ENCODE measurements around the gene R3HCC1L. TPM values are rescaled to one million over a fixed set of nuclear protein-coding genes. Genes with fewer than 3 reads are reported as not detected.

Gene R3HCC1L
- total and polyA plus RNA-seq, 2 of the 4 experiments (the other 2 are of a cell fraction): 8.3 to 14.7 TPM

DNA sequence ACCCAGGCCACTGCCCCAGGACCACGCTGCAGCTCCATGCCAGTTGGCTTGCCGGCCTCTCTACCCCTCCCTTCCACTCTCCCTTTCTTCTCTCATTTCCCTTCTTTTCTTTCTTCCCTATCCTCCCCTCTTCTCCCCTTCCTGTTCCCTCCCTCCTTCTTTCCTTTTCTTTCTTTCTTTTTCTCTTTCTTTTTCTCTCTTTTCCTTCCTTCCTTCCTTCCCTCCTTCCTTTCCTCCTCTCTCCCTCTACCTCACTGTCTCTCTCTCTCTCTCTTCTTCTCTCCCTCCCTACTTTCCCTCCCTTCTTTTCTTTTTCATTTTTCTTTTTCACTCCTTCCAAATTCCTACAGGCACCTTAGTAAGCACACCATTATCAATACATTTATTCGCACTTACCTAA lies 30.3 kb upstream of the R3HCC1L start:
- H3K4me1 ChIP-seq (ENCODE audit: control insufficient read depth, insufficient read depth, low read length): no peaks in the 10 kb centered on the region
- no peaks in the 10 kb centered on the region for H3K79me1 ChIP-seq (ENCODE audit: low read depth in 1 of 2, low read length in 2 of 2)
- no peak overlapping the region for H3K4me2 ChIP-seq (ENCODE audit: low read depth, low read length)
- no peak overlapping the region for H2AFZ ChIP-seq (replicated peaks; ENCODE audit: low read length, poor library complexity)
- H2BK120ac ChIP-seq (ENCODE audit: low read depth, low read length): no peak overlapping the region
- H2BK20ac ChIP-seq (ENCODE audit: low read depth, low read length): no peak overlapping the region
- no peak overlapping the region for H3K56ac ChIP-seq (ENCODE audit: extremely low read depth, insufficient read depth, low read length)
- H4K91ac ChIP-seq (ENCODE audit: insufficient read depth, low read depth, low read length): no peak overlapping the region
- no peaks in the 10 kb centered on the region for H3K36me3 ChIP-seq (ENCODE audit: control insufficient read depth, insufficient read depth, low read length)
- H3K9me1 ChIP-seq (ENCODE audit: insufficient read depth, low read length): no peaks in the 10 kb centered on the region
- intact Hi-C loops (cut with micrococcal nuclease): no loop called here
- dilution Hi-C loops (cut with HindIII; ENCODE audit: low sequenced_read_pairs, unreplicated experiment): no loop called here
- H3K9me3 ChIP-seq (ENCODE audit: control insufficient read depth, insufficient read depth, low read length): no peaks in the 10 kb centered on the region
- no peak overlapping the region for H3K9ac ChIP-seq (ENCODE audit: low read depth, low read length)
- no peak overlapping the region for H3K14ac ChIP-seq (replicated peaks; ENCODE audit: low read depth, low read length)
- BruUV-seq (replicated peaks): no TSS peak
- H2AK9ac ChIP-seq (replicated peaks; ENCODE audit: low read depth, low read length, poor library complexity): no peak overlapping the region
- no peak overlapping the region for H2BK15ac ChIP-seq (ENCODE audit: low read depth, low read length)
- TF ChIP-seq RFX5 (IDR thresholded peaks at IDR 0.05; ENCODE audit: low read depth, low read length) (no peak), RCOR1 (IDR thresholded peaks at IDR 0.05; ENCODE audit: insufficient replicate concordance, low read length) (no peak), MXI1 (IDR thresholded peaks at IDR 0.05; ENCODE audit: borderline replicate concordance, low read depth, low read length) (no peak), FOS (IDR thresholded peaks at IDR 0.05; ENCODE audit: low read depth, low read length) (no peak), RAD21 (IDR thresholded peaks at IDR 0.05; ENCODE audit: low read length) (no peak), POLR2A (IDR thresholded peaks at IDR 0.05; ENCODE audit: low read depth, low read length) (no peak)
- DNase-seq (no peak), ATAC-seq (ENCODE audit: low read depth) (no peak)
- ChIA-PET CTCF (no interaction called here), POLR2A (ENCODE audit: unreplicated experiment) (no interaction called here)
- H3K4me3 ChIP-seq (ENCODE audit: insufficient read depth, low read depth, low read length): no peak overlapping the region
- in situ Hi-C loops (cut with MboI; ENCODE audit: low sequenced_read_pairs): no loop called here
- H3K27ac ChIP-seq (ENCODE audit: insufficient read depth, low read length): no peak overlapping the region
- 83 to 100% methylated on average over 1 of the region's 3 CpGs for WGBS, 2 experiments (ENCODE audit: extremely low coverage in 2 of 2, insufficient read length in 1 of 2)
- peaks cover 1% of the 10 kb centered on the region for H3K27me3 ChIP-seq (ENCODE audit: control insufficient read depth, insufficient read depth, low read length)
- no peak overlapping the region for H2BK5ac ChIP-seq (ENCODE audit: low read depth, low read length, poor library complexity, severe bottlenecking)
- no peak overlapping the region for H2AK5ac ChIP-seq (ENCODE audit: low read depth, low read length)
- H4K8ac ChIP-seq (ENCODE audit: low read depth in 2 of 2, low read length in 2 of 2): no peak overlapping the region
- no peak overlapping the region for H4K5ac ChIP-seq (ENCODE audit: low read depth, low read length)
- no peaks in the 10 kb centered on the region for H4K20me1 ChIP-seq (ENCODE audit: insufficient read depth, low read length)
- no peak overlapping the region for H3K18ac ChIP-seq (ENCODE audit: low read depth, low read length)
- no peak overlapping the region for H3K23ac ChIP-seq (ENCODE audit: low read depth, low read length)
- H3K4ac ChIP-seq (ENCODE audit: low read depth, low read length): no peak overlapping the region
